Stimulated activated CD4-positive, alpha-beta T cell treated with anti-CD3 and anti-CD28 coated beads, Interleukin-1b, Interleukin-23, amount 100 ng/mL, for 24 hours (primary cell): ENCODE results near the gene BGLAP.

Experiments used
- DNase-seq, 4 experiments: peaks; one replicate each; pipeline ENCODE4 v3.0.0-alpha.2; 2020; ENCODE audit warnings: low read depth in 4 of 4, low spot score in 1 of 4

Gene BGLAP

GRCh38 chr1:156226116-156226538, 15.9 kb upstream of the BGLAP start:
- DNase-seq = no peak

GRCh38 chr1:156226782-156227181, 15.2 kb upstream of the BGLAP start:
- no peak for DNase-seq

- DNase-seq = no peak
Measured at GRCh38 chr1:156228501-156228900, 13.5 kb upstream of the BGLAP start.

- DNase-seq = no peak
Measured at GRCh38 chr1:156229809-156230472, 12.0 kb upstream of the BGLAP start.

- DNase-seq = no peak
Measured at GRCh38 chr1:156230473-156230837, 11.5 kb upstream of the BGLAP start.

GRCh38 chr1:156232201-156232894, 9.6 kb upstream of the BGLAP start:
- DNase-seq = no peak

- no peak for DNase-seq
Measured at GRCh38 chr1:156233426-156234127, 8.4 kb upstream of the BGLAP start.

GRCh38 chr1:156236164-156236563, 5.8 kb upstream of the BGLAP start:
- no peak for DNase-seq

GRCh38 chr1:156238248-156238647, 3.7 kb upstream of the BGLAP start:
- no peak for DNase-seq

- DNase-seq = no peak
Measured at GRCh38 chr1:156241311-156241811, 623 bp upstream of the BGLAP start.

- DNase-seq = no peak
Measured at GRCh38 chr1:156242738-156243137, 754 bp downstream of the BGLAP start.

GRCh38 chr1:156244126-156244525, 2.1 kb downstream of the BGLAP start:
- no peak for DNase-seq

- DNase-seq = no peak
Measured at GRCh38 chr1:156244712-156245111, 2.7 kb downstream of the BGLAP start.

GRCh38 chr1:156245451-156246232, 3.7 kb downstream of the BGLAP start:
- no peak for DNase-seq

- no peak for DNase-seq
Measured at GRCh38 chr1:156246241-156246780, 4.3 kb downstream of the BGLAP start.

- no peak for DNase-seq
Measured at GRCh38 chr1:156246781-156247459, 4.9 kb downstream of the BGLAP start.

- DNase-seq = no peak
Measured at GRCh38 chr1:156247460-156248322, 5.7 kb downstream of the BGLAP start, which contains the start of gene PAQR6. TSS of gene PAQR6 (minus strand) at chr1:156248056. CDS start at chr1:156246731, 1,325 bp downstream.

- DNase-seq = no peak
Measured at GRCh38 chr1:156248323-156248683, 6.3 kb downstream of the BGLAP start.

GRCh38 chr1:156249593-156249992, 7.6 kb downstream of the BGLAP start:
- no peak for DNase-seq
